Astrocyte of the cerebellum (primary cell): ENCODE data around the gene RALGPS1.
A peak's percentile ranks its signal among the peaks of the same experiment; 100 is the strongest.

Experiments used
- DNase-seq: peaks from one replicate; pipeline ENCODE4 v3.0.0-alpha.2; 2011; ENCODE audit warnings: low read depth
- H3K4me3 ChIP-seq: 2 replicates; pipeline ENCODE4 v1.5.1; 2011; ENCODE audit warnings: mild to moderate bottlenecking, low read depth, low read length, moderate library complexity
- in situ Hi-C: cut with HindIII; loops from 2 replicates; pipeline ENCODE4 v1.10.0; 2017; ENCODE audit warnings: low sequenced_read_pairs
- TF ChIP-seq, protein P1 (sequence below): IDR thresholded peaks from 2 replicates; pipeline ENCODE4 v1.5.1; 2012; ENCODE audit warnings: low read length, low read depth, moderate library complexity, mild to moderate bottlenecking; ENCODE audit errors: missing control alignments

Gene RALGPS1

DNA sequence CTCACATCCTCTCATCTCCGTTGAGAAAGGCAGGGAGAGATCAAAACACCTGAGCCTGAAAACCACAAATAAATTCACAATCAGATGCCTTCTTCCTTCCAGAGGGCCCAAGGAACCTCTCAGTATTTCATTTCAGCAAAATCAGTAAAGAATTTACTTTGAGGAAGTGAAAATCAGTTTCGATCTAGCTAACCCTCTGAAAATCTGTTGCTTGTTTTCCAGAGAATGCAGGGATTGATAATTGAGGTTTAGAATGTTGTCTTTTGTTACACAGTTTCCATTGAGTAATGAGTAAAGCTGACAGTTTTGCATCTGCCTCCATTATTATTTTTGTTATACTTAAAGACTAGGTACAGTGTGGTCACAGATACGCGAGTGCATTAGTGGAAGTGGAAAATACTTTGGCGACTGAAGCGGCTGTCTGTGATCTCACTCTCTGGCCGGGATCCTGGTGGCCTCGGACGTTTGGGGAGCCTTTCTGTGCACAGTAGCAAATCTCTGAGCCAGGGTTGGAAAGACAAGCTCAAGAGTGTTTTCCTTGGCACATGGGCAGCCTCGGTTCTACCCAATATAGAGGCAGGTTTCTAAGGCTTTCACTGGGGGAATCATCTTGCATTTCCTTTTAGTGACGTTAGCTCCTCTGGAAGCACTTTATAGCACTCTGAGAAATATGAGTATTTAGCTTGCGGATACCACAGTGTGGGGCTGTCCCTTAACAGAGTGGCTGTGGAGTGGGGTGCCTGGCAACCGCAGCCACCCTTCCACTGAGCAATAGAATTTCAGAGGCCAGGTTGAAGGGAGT lies 240.0 kb downstream of the RALGPS1 start:
- peak; percentile 82 for DNase-seq
- no peak overlapping the region for H3K4me3 ChIP-seq
- TF ChIP-seq, protein P1, sequence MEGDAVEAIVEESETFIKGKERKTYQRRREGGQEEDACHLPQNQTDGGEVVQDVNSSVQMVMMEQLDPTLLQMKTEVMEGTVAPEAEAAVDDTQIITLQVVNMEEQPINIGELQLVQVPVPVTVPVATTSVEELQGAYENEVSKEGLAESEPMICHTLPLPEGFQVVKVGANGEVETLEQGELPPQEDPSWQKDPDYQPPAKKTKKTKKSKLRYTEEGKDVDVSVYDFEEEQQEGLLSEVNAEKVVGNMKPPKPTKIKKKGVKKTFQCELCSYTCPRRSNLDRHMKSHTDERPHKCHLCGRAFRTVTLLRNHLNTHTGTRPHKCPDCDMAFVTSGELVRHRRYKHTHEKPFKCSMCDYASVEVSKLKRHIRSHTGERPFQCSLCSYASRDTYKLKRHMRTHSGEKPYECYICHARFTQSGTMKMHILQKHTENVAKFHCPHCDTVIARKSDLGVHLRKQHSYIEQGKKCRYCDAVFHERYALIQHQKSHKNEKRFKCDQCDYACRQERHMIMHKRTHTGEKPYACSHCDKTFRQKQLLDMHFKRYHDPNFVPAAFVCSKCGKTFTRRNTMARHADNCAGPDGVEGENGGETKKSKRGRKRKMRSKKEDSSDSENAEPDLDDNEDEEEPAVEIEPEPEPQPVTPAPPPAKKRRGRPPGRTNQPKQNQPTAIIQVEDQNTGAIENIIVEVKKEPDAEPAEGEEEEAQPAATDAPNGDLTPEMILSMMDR, result no peak
- in situ Hi-C loops, result no loop called here

DNA sequence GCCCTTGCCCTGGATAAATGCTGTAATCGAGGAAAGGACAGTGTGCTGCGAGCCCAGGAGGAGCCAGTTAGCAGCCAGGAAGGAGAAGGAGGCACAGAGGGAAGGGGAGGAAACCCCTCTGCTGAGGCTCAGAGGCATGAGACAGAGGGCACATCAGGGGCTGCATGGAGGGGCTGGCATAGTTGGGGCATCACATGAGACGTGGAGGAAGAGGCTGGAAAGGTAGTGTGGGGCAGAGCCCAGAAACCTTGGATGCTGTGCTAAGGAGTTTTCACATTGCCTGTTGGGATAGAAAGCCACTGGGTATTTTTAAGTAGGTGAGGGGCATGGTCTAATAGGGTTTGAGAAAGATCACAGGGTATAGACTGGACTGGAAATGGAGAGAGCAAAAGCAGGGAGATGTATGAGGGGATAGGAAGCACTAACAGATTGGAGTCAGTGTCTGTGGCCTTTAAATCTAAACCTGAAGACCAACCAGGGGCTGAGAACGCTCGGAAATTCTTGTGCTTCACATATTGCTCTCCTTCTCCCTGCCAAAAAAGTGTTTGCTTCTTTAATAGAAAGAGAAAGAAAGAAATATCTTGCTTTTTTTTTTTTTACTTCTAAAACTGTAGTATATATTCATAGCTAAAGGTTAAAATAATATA lies 240.9 kb downstream of the RALGPS1 start:
- no peak for DNase-seq
- TF ChIP-seq, protein P1, result no peak
- H3K4me3 ChIP-seq, result no peak overlapping the region
- in situ Hi-C loops, result no loop called here

DNA sequence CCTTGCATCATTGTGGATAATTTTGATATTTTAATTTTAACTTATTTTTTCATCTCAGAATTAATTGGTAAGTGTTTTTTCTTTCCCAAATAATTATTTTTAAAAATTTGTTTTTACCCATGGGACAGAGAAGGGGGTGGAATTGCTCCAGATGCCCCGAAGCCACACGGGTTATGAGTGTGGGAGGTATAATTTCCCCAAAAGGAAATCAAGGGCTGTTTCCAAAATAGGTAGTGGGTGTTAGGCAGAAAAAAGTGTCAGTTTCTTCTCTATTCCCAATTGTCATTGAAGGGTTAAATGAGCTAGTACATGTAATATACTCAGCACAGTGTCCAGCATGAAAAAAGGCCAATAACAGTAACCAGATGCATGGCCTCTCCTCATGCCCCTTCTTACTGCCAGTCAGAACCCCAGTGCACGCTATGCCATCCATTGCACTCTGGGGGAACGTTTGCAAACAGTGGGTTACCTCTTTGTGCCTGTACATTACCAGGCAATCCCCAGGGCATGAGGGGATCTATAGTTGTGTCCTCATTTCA lies 244.3 kb downstream of the RALGPS1 start:
- TF ChIP-seq, protein P1, result no peak
- DNase-seq, result no peak
- in situ Hi-C loops, result no loop called here
- H3K4me3 ChIP-seq, result no peak overlapping the region

DNA sequence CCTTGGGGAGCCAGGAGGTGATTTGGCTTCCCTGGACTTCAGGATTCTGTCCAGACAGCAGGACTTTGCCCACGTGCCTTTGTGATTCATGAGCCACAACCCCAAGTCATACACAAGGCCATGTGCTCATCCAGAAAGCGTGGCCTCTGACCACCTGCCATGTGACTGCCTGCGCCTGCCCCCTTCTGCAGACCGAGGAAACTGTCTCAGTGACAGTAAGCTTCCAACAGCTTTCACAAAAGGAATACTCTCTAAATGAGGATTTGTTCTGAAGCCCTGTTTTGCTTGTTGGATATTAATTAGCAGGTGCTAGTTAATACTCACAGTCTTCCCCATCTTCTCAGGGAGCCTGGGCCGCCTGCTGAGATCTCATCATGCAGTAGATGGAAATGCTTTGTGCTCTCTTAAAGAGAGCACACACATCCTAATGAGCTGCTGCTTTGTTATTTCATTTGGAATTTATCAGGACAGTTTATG lies 244.8 kb downstream of the RALGPS1 start:
- in situ Hi-C loops, result no loop called here
- peak; percentile 55 for DNase-seq
- H3K4me3 ChIP-seq, result no peak overlapping the region
- TF ChIP-seq, protein P1, result peak; percentile 41

DNA sequence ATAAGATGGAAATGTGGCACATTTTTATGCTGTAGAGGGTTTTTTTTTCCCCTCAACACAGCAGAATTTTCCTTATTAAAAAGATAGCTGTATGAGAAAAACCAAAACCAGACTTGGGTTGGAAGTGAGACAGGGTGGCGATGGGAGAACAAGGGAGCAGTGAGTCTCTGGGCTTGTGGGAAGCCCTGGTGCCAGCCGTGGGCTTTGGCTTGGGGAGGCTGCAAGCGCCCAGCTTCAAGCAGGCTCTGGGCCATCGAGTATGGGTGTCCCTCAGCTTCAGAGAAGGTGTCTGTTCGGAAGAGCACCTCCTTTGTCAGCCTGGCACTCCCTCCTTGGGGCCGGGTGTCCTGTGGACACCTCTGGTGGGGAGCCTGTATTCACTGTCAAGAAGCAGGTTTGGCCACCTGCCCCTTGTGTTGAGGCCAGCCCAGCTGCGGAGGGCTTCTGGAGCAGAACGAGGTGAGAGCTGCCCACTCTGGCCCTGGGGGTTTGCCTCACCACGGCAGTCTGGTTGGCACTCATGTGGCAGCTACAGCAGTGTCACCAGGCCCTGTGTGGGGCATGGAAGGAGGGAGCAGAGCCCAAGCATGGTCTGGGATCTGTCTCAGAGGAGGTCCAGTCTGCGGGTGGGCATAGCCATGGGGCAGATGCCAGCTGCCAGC lies 245.5 kb downstream of the RALGPS1 start:
- H3K4me3 ChIP-seq, result no peak overlapping the region
- in situ Hi-C loops, result no loop called here
- TF ChIP-seq, protein P1, result no peak
- DNase-seq, result no peak

DNA sequence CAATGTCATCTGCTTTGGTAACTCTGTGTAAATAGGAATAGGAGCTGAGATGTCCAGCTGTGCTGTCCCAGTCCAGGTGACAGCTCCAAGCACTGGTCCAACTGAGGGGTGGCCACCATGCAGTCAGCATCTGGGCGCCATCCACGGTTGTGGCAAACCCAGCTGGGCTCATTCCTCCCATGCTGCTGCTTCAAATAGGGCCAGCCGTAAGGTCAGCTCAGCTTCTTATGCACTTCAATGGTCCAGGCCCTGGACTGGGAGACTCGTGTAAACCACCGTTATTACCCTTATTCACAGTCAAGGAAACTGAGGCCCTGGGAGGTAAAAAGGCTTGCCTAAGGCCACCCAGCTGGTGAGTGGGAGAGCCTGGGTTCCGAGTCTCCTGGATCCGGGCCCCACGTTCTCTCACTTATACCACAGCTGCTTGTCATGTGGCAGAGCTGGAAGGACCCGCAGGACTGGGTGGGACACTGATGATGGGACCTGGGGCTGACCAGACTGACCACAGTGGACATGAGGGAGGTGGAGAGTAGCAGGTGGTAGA lies 246.6 kb downstream of the RALGPS1 start:
- H3K4me3 ChIP-seq, result no peak overlapping the region
- in situ Hi-C loops, result no loop called here
- TF ChIP-seq, protein P1, result no peak
- DNase-seq, result no peak
